Ishikawa (cell line): ENCODE measurements around the gene CAMTA2.

Experiments
- CEBPB ChIP-seq: IDR thresholded peaks from 2 replicates; pipeline ENCODE4 v1.6.1; 2012
- CREB1 ChIP-seq: IDR thresholded peaks from 2 replicates; pipeline ENCODE4 v1.6.1; 2012; ENCODE audit warnings: low read depth
- EGR1 ChIP-seq: IDR thresholded peaks from 2 replicates; pipeline ENCODE4 v1.6.1; 2012
- EP300 ChIP-seq: IDR thresholded peaks from 2 replicates; pipeline ENCODE4 v1.6.1; 2012; ENCODE audit warnings: borderline replicate concordance
- FOXM1 ChIP-seq: IDR thresholded peaks from 2 replicates; pipeline ENCODE4 v1.6.1; 2012; ENCODE audit warnings: low read depth, borderline replicate concordance
- MAX ChIP-seq: IDR thresholded peaks from 2 replicates; pipeline ENCODE4 v1.6.1; 2012
- NFIC ChIP-seq: IDR thresholded peaks from 2 replicates; pipeline ENCODE4 v1.6.1; 2012
- RAD21 ChIP-seq: IDR thresholded peaks from 2 replicates; pipeline ENCODE4 v1.6.1; 2012; ENCODE audit warnings: low read depth
- REST ChIP-seq: IDR thresholded peaks from 2 replicates; pipeline ENCODE4 v1.6.1; 2012; ENCODE audit warnings: low read depth, mild to moderate bottlenecking
- TAF1 ChIP-seq: IDR thresholded peaks from 2 replicates; pipeline ENCODE4 v1.6.1; 2012; ENCODE audit warnings: low read depth, mild to moderate bottlenecking
- TCF12 ChIP-seq: IDR thresholded peaks from 2 replicates; pipeline ENCODE4 v1.6.1; 2012; ENCODE audit warnings: low read depth
- TEAD4 ChIP-seq: IDR thresholded peaks from 2 replicates; pipeline ENCODE4 v1.6.1; 2012
- USF1 ChIP-seq: IDR thresholded peaks from 2 replicates; pipeline ENCODE4 v1.6.1; 2012
- YY1 ChIP-seq: IDR thresholded peaks from 2 replicates; pipeline ENCODE4 v1.6.1; 2012; ENCODE audit warnings: low read depth
- ZBTB7A ChIP-seq: IDR thresholded peaks from 2 replicates; pipeline ENCODE4 v1.6.1; 2012; ENCODE audit warnings: low read depth

Gene CAMTA2

GRCh38 chr17:4948166-4948930 lies 39.1 kb downstream of the CAMTA2 start, which contains the start of gene PFN1:
Gene PFN1 (minus strand): TSS chr17:4948530. CDS start chr17:4948394, 136 bp downstream.
- TF ChIP-seq TEAD4 (no peak), CEBPB (peak; percentile 97), NFIC (peak; percentile 5; the same call in 1 of the 2 replicates), YY1 (peak; percentile 65), EGR1 (no peak), TAF1 (peak; percentile 79), EP300 (0 out of 2 replicates have a peak, but pooled peaks have one; percentile 19), RAD21 (no peak), MAX (peak; percentile 66), FOXM1 (no peak), TCF12 (peak; percentile 47)

- TF ChIP-seq CEBPB, result no peak
- peak; percentile 90 for TF ChIP-seq MAX
- no peak for TF ChIP-seq RAD21
- TF ChIP-seq EP300, result no peak; the same call in 1 of the 2 replicates
- peak; percentile 40; the same call in 1 of the 2 replicates for TF ChIP-seq TEAD4
These were observed 39.9 kb downstream of the CAMTA2 start for GRCh38 chr17:4947411-4948165.

GRCh38 chr17:4947010-4947410 lies 40.5 kb downstream of the CAMTA2 start:
- TF ChIP-seq EGR1 (no peak), NFIC (no peak)

GRCh38 chr17:4946312-4946976 lies 41.0 kb downstream of the CAMTA2 start:
- TF ChIP-seq FOXM1 (no peak), REST (no peak), EP300 (no peak), CEBPB (no peak), USF1 (no peak), EGR1 (no peak), RAD21 (no peak), ZBTB7A (no peak), MAX (no peak), TCF12 (no peak)

GRCh38 chr17:4945944-4946280 lies 41.6 kb downstream of the CAMTA2 start:
- TF ChIP-seq CREB1, result no peak
- no peak for TF ChIP-seq FOXM1
- no peak for TF ChIP-seq EP300
- TF ChIP-seq EGR1, result no peak
- no peak for TF ChIP-seq REST
- no peak for TF ChIP-seq CEBPB
- TF ChIP-seq TAF1, result no peak
- no peak for TF ChIP-seq YY1
- no peak for TF ChIP-seq TEAD4
